Keratinocyte (primary cell): Measurements from ENCODE around the gene SLC39A11. TPM values are rescaled to one million over a fixed set of nuclear protein-coding genes. Genes with fewer than 3 reads are reported as not detected.

ENCODE experiments used
- DNase-seq: peaks from one replicate; pipeline ENCODE4 v3.0.0-alpha.2; 2011; ENCODE audit warnings: low read depth, missing footprints, low spot score
- FAIRE-seq: peaks from 2 replicates; lab custom pipeline; 2011; peaks lifted over from hg19 to GRCh38; lab: Jason Lieb, UNC
- H2AFZ ChIP-seq: 2 replicates; pipeline ENCODE4 v1.6.0; 2012; ENCODE audit warnings: low read length, control low read depth, inconsistent platforms; ENCODE audit not compliant: control insufficient read depth
- H3K27ac ChIP-seq: 2 replicates; pipeline ENCODE4 v1.5.1; 2011; ENCODE audit warnings: low read length; ENCODE audit not compliant: control insufficient read depth, insufficient read depth
- H3K27me3 ChIP-seq: 3 replicates; pipeline ENCODE4 v1.6.0; 2011; ENCODE audit warnings: low read length; ENCODE audit not compliant: control insufficient read depth, insufficient read depth; ENCODE audit errors: extremely low read depth
- H3K36me3 ChIP-seq, 2 experiments: 2 replicates in 1 of 2; 3 replicates in 1 of 2; pipeline ENCODE4 v1.5.1; 2011; ENCODE audit warnings: low read length in 2 of 2, mild to moderate bottlenecking in 1 of 2; ENCODE audit not compliant: control insufficient read depth in 2 of 2, insufficient read depth in 2 of 2; ENCODE audit errors: extremely low read depth in 1 of 2
- H3K4me1 ChIP-seq: 3 replicates; pipeline ENCODE4 v1.5.1; 2011; ENCODE audit warnings: low read length; ENCODE audit not compliant: control insufficient read depth, insufficient read depth; ENCODE audit errors: extremely low read depth
- H3K4me2 ChIP-seq: 3 replicates; pipeline ENCODE4 v1.6.0; 2011; ENCODE audit warnings: low read depth, low read length; ENCODE audit not compliant: control insufficient read depth, insufficient read depth; ENCODE audit errors: extremely low read depth
- H3K4me3 ChIP-seq, 3 experiments: fragments of 200-600 bp in 1 of 3; sonication (generic) in 1 of 3; 2 replicates in 2 of 3; 3 replicates in 1 of 3; pipeline ENCODE4 v1.5.1; 2011 to 2016; ENCODE audit warnings: low read length in 3 of 3, mild to moderate bottlenecking in 3 of 3, control low read depth in 2 of 3, inconsistent platforms in 1 of 3, low read depth in 1 of 3, mixed read lengths in 1 of 3, mixed run types in 1 of 3, moderate library complexity in 1 of 3; ENCODE audit not compliant: control insufficient read depth in 2 of 3, insufficient read depth in 2 of 3; ENCODE audit errors: extremely low read depth in 1 of 3
- H3K79me2 ChIP-seq: 2 replicates; pipeline ENCODE4 v1.6.0; 2012; ENCODE audit warnings: low read length; ENCODE audit not compliant: control insufficient read depth, insufficient read depth
- H3K9ac ChIP-seq: 3 replicates; pipeline ENCODE4 v1.6.0; 2011; ENCODE audit warnings: low read length; ENCODE audit not compliant: control insufficient read depth, insufficient read depth; ENCODE audit errors: extremely low read depth
- H3K9me1 ChIP-seq: 3 replicates; pipeline ENCODE4 v1.6.0; 2011; ENCODE audit warnings: low read length; ENCODE audit not compliant: control insufficient read depth, insufficient read depth; ENCODE audit errors: extremely low read depth
- H3K9me3 ChIP-seq: 2 replicates; pipeline ENCODE4 v1.5.1; 2012; ENCODE audit warnings: low read depth, low read length; ENCODE audit not compliant: control insufficient read depth
- H4K20me1 ChIP-seq: 3 replicates; pipeline ENCODE4 v1.6.0; 2011; ENCODE audit warnings: low read length; ENCODE audit not compliant: control insufficient read depth, insufficient read depth; ENCODE audit errors: extremely low read depth
- EZH2 ChIP-seq: IDR thresholded peaks from one replicate; pipeline ENCODE4 v1.6.1; 2012; ENCODE audit warnings: inconsistent platforms, mild to moderate bottlenecking, low read length, moderate library complexity
- dilution Hi-C: fragments of 300-500 bp; cut with MboI; formaldehyde crosslinking; loops from one replicate; pipeline ENCODE4 v1.7.0; 2020; ENCODE audit warnings: low sequenced_read_pairs; ENCODE audit not compliant: extremely low pct_ligation_motif_present
- polyA plus RNA-seq, 5 experiments: library from polyadenylated mRNA; depleted of rRNA in 3 of 5; stranded (reverse) in 3 of 5; stranded (forward) in 1 of 5; unstranded in 1 of 5; fragments of >200 nt; gene quantifications; 1 replicate in 1 of 5; 2 replicates in 3 of 5; 3 replicates in 1 of 5; pipeline versions ENCODE4 v1.2.1 to v1.2.3, GENCODE V29; 2011 to 2012; ENCODE audit warnings: missing spikeins in 2 of 5, low read depth in 1 of 5, low replicate concordance in 1 of 5
- TF ChIP-seq, protein P1 (sequence below), 3 experiments: IDR thresholded peaks in 1 of 3; conservative IDR thresholded peaks in 1 of 3; optimal IDR thresholded peaks in 1 of 3; 2 replicates in 2 of 3; 3 replicates in 1 of 3; pipeline versions ENCODE3 to v1.5.1; 2011; ENCODE audit warnings: low read length in 3 of 3, mild to moderate bottlenecking in 3 of 3, moderate library complexity in 2 of 3, control low read depth in 1 of 3, inconsistent platforms in 1 of 3; ENCODE audit not compliant: insufficient read depth in 2 of 3; ENCODE audit errors: extremely low read depth in 1 of 3

SLC39A11 gene
- polyA plus RNA-seq, 1 donor (not counting 4 experiments of a cell fraction or from before 2014, with no cell fraction given): 11.5 TPM

GRCh38 chr17:73123606-73124320 is 31.3 kb upstream of the SLC39A11 start:
- DNase-seq (no peak), FAIRE-seq (no peak)
- dilution Hi-C loops: no loop called here
- H3K9ac ChIP-seq: no peak overlapping the region
- no peak for TF ChIP-seq EZH2
- TF ChIP-seq, protein P1, sequence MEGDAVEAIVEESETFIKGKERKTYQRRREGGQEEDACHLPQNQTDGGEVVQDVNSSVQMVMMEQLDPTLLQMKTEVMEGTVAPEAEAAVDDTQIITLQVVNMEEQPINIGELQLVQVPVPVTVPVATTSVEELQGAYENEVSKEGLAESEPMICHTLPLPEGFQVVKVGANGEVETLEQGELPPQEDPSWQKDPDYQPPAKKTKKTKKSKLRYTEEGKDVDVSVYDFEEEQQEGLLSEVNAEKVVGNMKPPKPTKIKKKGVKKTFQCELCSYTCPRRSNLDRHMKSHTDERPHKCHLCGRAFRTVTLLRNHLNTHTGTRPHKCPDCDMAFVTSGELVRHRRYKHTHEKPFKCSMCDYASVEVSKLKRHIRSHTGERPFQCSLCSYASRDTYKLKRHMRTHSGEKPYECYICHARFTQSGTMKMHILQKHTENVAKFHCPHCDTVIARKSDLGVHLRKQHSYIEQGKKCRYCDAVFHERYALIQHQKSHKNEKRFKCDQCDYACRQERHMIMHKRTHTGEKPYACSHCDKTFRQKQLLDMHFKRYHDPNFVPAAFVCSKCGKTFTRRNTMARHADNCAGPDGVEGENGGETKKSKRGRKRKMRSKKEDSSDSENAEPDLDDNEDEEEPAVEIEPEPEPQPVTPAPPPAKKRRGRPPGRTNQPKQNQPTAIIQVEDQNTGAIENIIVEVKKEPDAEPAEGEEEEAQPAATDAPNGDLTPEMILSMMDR (optimal IDR thresholded peaks at IDR 0.05 in 1 of 3, IDR thresholded peaks at IDR 0.05 in 1 of 3, conservative IDR thresholded peaks at IDR 0.05 in 1 of 3; ENCODE audit: extremely low read depth in 1 of 3, insufficient read depth in 2 of 3, low read length in 3 of 3): no peak
- no peak overlapping the region for H2AFZ ChIP-seq
- no peaks in the 10 kb centered on the region for H3K9me1 ChIP-seq
- no peak overlapping the region for H3K27ac ChIP-seq
- peaks cover 5% of the 10 kb centered on the region for H3K27me3 ChIP-seq
- H4K20me1 ChIP-seq: no peaks in the 10 kb centered on the region
- H3K4me2 ChIP-seq: no peak overlapping the region
- H3K36me3 ChIP-seq: no peaks in the 10 kb centered on the region
- H3K4me1 ChIP-seq: no peaks in the 10 kb centered on the region
- no peaks in the 10 kb centered on the region for H3K79me2 ChIP-seq
- no peak overlapping the region for H3K4me3 ChIP-seq
- no peaks in the 10 kb centered on the region for H3K9me3 ChIP-seq

- no peak for TF ChIP-seq EZH2
- TF ChIP-seq, protein P1 (optimal IDR thresholded peaks at IDR 0.05 in 1 of 3, IDR thresholded peaks at IDR 0.05 in 1 of 3, conservative IDR thresholded peaks at IDR 0.05 in 1 of 3; ENCODE audit: extremely low read depth in 1 of 3, insufficient read depth in 2 of 3, low read length in 3 of 3): no peak
- no peak overlapping the region for H3K27ac ChIP-seq
- dilution Hi-C loops: no loop called here
- H3K9me3 ChIP-seq: no peaks in the 10 kb centered on the region
- no peak for FAIRE-seq
- H3K9ac ChIP-seq: no peak overlapping the region
- no peaks in the 10 kb centered on the region for H3K9me1 ChIP-seq
- no peak overlapping the region for H2AFZ ChIP-seq
- H3K27me3 ChIP-seq: peaks cover 11% of the 10 kb centered on the region
- H3K4me2 ChIP-seq: no peak overlapping the region
- no peak for DNase-seq
- H3K4me3 ChIP-seq: no peak overlapping the region
- H3K36me3 ChIP-seq: no peaks in the 10 kb centered on the region
- H4K20me1 ChIP-seq: no peaks in the 10 kb centered on the region
- H3K79me2 ChIP-seq: no peaks in the 10 kb centered on the region
- no peaks in the 10 kb centered on the region for H3K4me1 ChIP-seq
Observed at GRCh38 chr17:73122953-73123605, 30.6 kb upstream of the SLC39A11 start.
